Measurements from ENCODE around the gene NCEH1.
"Not testable (repeated sequence)": the region's sequence is repeated elsewhere in the genome, so short reads cannot be mapped to it uniquely, and the experiment has no call there.

NCEH1 gene

DNA sequence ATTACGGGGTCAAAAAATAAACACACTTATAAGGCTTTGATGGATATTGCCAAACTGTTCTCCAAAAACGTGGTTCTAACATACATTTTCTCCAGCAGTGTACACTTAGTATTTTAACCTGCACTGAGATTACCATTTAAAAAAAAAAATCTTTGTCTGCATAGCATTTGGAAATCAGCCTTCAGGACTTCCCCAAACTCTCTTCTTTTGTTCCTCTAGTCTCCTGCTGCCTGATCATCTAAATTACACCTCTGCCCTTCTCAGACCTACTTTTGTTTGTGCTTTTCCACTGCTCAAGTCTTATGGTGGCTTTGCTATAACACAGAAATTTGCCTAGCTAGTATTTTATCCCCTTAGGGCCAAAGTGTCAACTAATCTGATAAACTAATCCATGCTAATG lies 3.8 kb downstream of the NCEH1 start:
- DNase-seq, result no peak

- DNase-seq, result no peak
These were observed 5.7 kb downstream of the NCEH1 start for GRCh38 chr3:172705170-172705569.

- no peak for DNase-seq
These were observed 6.9 kb downstream of the NCEH1 start for GRCh38 chr3:172704001-172704400.

DNA sequence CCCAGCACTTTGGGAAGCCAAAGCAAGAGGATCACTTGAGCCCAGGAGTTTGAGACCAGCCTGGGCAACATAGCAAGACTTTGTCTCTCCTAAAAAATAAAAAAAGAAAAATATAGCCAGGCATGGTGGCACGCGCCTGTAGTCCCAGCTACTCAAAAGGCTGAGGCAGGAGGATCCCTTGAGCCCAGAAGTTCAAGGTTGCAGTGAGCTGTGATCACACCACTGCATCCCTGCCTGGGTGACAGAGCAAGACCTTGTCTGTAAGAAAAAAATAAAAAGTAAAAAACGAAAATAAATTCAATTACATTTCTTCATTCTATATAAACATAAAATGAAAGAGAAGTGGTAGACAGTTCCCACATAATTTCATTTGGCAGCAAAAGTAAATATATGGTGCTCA lies 8.1 kb downstream of the NCEH1 start:
- DNase-seq, result not testable (repeated sequence)

DNA sequence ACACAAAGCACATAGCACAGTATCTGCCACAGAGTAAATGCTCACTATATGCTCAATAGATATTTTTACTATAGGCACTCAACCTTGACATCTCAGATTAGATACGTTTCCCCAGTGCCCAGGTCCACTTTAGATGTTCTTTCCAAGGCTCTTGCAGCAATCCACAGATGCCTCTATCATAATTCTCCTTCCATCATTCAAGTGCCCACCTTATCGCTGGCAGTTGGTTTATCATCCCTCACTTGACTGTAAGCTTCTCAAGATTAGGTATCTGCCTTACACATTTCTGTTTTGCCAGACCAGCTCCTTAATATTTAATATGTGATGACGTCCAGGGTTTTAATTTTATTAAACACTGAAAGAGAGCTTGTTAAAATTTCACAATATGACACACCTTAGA lies 8.6 kb downstream of the NCEH1 start:
- DNase-seq, result no peak

- peak; percentile 67 to 77 for DNase-seq
These were observed 9.1 kb downstream of the NCEH1 start for GRCh38 chr3:172701751-172702150.

DNA sequence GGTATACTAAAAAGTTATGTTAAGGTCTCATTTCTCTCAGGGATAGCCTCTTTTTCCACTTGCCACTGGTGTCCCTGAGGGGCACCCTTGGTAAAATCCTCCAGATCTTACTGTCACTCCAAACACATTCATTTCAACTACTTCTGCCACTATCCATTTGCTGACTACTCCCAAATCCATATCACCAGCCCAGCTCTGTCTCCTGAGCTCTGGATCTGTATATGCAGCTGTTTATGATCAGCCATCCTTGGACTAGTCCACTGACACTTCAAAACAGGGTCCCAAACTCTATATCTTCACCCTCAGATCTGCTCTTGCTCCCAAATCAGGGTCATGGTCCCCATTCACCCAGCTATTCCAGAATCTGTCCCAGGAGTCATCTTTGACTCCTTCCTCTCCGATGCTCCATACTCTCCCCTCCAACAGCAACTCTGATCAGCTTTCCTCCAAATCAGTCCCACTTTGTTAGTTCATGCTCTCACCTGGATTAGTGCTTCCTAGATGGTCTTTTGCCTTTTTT lies 9.9 kb downstream of the NCEH1 start:
- DNase-seq, result no peak

GRCh38 chr3:172700256-172700655 lies 10.6 kb downstream of the NCEH1 start:
- peak; percentile 57 to 67 for DNase-seq

GRCh38 chr3:172699031-172699430 lies 11.8 kb downstream of the NCEH1 start:
- DNase-seq, result peak; percentile 79 to 91

- DNase-seq, result peak; percentile 94 to 95
These were observed 12.2 kb downstream of the NCEH1 start for GRCh38 chr3:172698631-172699030.

- no peak for DNase-seq
These were observed 13.3 kb downstream of the NCEH1 start for GRCh38 chr3:172697558-172697957.

- no peak for DNase-seq
These were observed 14.5 kb downstream of the NCEH1 start for GRCh38 chr3:172696357-172696756.

- DNase-seq, result peak in 1 of 2 donors; percentile 38
These were observed 16.2 kb downstream of the NCEH1 start for GRCh38 chr3:172694573-172695246.

DNA sequence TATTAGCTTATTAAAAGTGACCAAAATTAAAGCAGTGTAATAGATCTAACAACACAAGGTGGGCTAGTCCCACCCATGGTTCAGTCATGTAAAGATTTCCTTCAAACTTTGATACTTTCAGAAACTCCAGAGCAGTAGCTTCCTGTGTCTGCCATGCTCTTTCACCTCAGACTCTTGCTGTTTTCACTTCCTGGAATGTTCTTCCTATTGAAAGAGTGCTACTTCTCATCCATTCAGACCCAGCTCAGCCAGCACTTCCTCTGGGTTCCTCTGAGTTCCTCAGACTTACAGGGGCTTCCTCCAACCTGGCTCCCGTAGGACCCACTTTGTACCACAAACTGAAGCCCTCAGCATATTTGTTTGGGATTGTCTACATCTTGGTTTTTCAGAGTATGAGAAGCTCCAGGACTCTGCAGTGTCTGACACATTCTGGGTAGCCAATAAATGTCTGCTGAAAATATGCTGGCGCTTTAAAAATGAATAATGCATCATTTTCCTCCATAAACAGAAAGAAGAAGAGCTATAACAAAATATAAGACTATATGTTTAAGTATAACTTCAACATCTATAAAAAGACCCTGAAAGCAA lies 18.0 kb downstream of the NCEH1 start:
- peak; percentile 45 to 57 for DNase-seq

GRCh38 chr3:172690936-172691335 lies 19.9 kb downstream of the NCEH1 start:
- DNase-seq, result no peak

DNA sequence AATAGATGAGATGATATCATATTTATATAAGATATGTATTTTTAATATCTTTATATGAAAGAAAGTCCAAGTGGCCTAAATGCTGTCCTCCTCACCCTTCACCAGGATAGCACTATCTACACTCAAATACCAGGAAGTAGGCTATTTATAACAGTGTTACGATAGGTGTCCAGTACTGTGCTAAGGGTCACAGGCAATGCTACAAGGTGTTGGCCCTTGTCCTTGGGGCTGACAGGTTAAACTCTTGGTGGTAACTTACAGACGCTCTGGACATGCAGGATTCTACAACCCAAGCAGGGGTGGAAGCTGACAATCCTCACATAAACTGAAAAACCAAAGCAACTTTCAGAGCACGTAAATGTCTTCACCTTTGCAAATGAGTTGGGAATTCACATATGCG lies 22.3 kb downstream of the NCEH1 start:
- DNase-seq, result no peak

GRCh38 chr3:172687501-172687900 lies 23.4 kb downstream of the NCEH1 start:
- DNase-seq, result no peak

GRCh38 chr3:172685331-172686214 lies 25.3 kb downstream of the NCEH1 start:
- no peak for DNase-seq

GRCh38 chr3:172680684-172681083 lies 30.2 kb downstream of the NCEH1 start:
- DNase-seq, result no peak

DNA sequence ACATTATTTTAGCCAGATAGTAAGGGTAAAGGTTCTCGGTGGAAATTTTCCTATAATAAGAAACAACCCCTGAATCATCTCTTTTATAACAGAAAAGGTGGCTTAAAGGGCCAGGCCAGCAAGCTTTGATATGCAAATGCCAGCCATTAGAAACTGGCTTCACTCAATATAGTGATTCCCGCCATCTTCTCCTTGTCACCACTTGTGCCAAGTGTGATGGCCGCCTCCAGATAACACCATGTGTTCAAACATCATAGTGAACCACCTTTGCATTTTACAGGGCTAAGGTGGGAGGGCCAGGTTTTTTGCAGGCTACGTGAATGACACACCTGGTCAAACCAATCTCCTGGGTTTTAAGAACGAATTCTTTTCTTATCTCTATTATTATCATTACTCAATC lies 31.3 kb downstream of the NCEH1 start:
- no peak for DNase-seq

GRCh38 chr3:172678068-172678467 lies 32.8 kb downstream of the NCEH1 start:
- no peak for DNase-seq

DNA sequence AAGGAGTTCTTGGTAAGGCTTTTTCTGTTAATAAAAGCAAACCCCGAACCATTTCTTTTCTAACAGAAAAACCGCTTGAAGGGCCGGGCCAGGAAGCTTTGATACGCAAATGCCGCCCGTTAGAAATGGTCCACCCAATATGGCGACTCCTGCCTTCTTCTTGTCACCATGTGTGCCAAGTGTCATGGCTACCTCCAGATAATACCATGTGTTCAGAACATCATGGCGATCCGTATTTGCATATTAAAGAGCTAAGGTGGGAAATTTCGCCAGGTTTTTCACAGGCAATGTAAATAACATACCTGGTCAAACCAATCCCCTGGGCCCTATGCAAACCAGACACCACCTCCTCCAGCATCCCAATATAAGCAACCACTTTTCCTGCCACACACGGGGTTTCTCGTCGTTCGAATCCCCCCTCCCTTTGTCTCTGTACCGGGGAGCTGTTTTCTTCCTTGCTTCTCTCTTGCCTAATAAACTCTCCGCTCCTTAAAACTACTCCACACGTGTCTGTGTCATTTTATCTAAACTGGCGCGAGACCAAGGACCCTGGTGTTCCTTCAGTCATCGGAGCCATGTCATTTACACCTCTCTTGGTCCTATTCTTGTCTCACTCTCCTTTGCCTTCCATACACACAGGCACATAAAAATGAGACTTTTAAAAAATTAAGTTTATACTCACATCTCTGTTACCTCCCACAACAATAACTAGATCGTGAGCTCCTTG lies 34.5 kb downstream of the NCEH1 start:
- no peak for DNase-seq
